ENCODE data around the gene TRIM67.

TRIM67 gene

GRCh38 chr1:231176421-231176820, 14.6 kb downstream of the TRIM67 start:
- no peaks in the 10 kb centered on the region for H3K9me3 ChIP-seq (ENCODE audit: control insufficient read depth, insufficient read depth, low read length)
- H3K9ac ChIP-seq (ENCODE audit: low read depth, low read length): no peak overlapping the region
- H3K4me3 ChIP-seq (ENCODE audit: low read depth, low read length): no peak overlapping the region
- no peaks in the 10 kb centered on the region for H3K4me1 ChIP-seq (ENCODE audit: control insufficient read depth, insufficient read depth, low read length)
- peaks cover 6% of the 10 kb centered on the region for H3K27me3 ChIP-seq (ENCODE audit: control insufficient read depth, insufficient read depth, low read length)
- no peaks in the 10 kb centered on the region for H3K36me3 ChIP-seq (ENCODE audit: control insufficient read depth, insufficient read depth, low read length)

- H3K4me3 ChIP-seq (ENCODE audit: low read depth, low read length): no peak overlapping the region
- no peaks in the 10 kb centered on the region for H3K36me3 ChIP-seq (ENCODE audit: control insufficient read depth, insufficient read depth, low read length)
- no peaks in the 10 kb centered on the region for H3K9me3 ChIP-seq (ENCODE audit: control insufficient read depth, insufficient read depth, low read length)
- H3K9ac ChIP-seq (ENCODE audit: low read depth, low read length): no peak overlapping the region
- peaks cover 6% of the 10 kb centered on the region for H3K27me3 ChIP-seq (ENCODE audit: control insufficient read depth, insufficient read depth, low read length)
- H3K4me1 ChIP-seq (ENCODE audit: control insufficient read depth, insufficient read depth, low read length): no peaks in the 10 kb centered on the region
Observed at GRCh38 chr1:231177226-231177625, 15.4 kb downstream of the TRIM67 start.

- no peaks in the 10 kb centered on the region for H3K9me3 ChIP-seq (ENCODE audit: control insufficient read depth, insufficient read depth, low read length)
- no peak overlapping the region for H3K9ac ChIP-seq (ENCODE audit: low read depth, low read length)
- H3K36me3 ChIP-seq (ENCODE audit: control insufficient read depth, insufficient read depth, low read length): no peaks in the 10 kb centered on the region
- H3K4me3 ChIP-seq (ENCODE audit: low read depth, low read length): no peak overlapping the region
- no peaks in the 10 kb centered on the region for H3K4me1 ChIP-seq (ENCODE audit: control insufficient read depth, insufficient read depth, low read length)
- peaks cover 10% of the 10 kb centered on the region for H3K27me3 ChIP-seq (ENCODE audit: control insufficient read depth, insufficient read depth, low read length)
Observed at GRCh38 chr1:231177936-231178335, 16.1 kb downstream of the TRIM67 start.

DNA sequence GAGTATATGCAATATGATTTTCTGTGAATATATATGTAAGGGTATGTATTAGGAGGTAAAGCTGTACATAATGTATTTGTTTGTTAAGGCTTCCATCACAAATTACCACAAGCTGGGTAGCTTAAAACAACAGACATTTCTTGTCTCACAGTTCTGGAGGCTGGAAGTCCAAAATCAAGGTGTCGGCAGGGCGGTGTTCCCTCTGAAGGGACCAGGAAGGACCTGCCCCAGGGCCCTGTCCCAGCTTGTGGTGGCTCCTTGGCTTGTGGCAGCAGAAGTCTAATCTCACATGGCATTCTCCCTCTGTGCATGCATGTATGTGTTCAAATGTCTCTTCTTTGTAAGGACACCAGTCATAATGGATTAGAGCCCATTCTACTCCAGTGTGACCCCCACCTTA, 17.1 kb downstream of the TRIM67 start:
- Histone ChIP-seq H3K27me3 (ENCODE audit: control insufficient read depth, insufficient read depth, low read length) (peaks cover 10% of the 10 kb centered on the region), H3K4me3 (ENCODE audit: low read depth, low read length) (no peak overlapping the region), H3K9ac (ENCODE audit: low read depth, low read length) (no peak overlapping the region), H3K9me3 (ENCODE audit: control insufficient read depth, insufficient read depth, low read length) (no peaks in the 10 kb centered on the region), H3K36me3 (ENCODE audit: control insufficient read depth, insufficient read depth, low read length) (no peaks in the 10 kb centered on the region), H3K4me1 (ENCODE audit: control insufficient read depth, insufficient read depth, low read length) (no peaks in the 10 kb centered on the region)

GRCh38 chr1:231180034-231180433, 18.2 kb downstream of the TRIM67 start:
- Histone ChIP-seq H3K27me3 (ENCODE audit: control insufficient read depth, insufficient read depth, low read length) (peaks cover 10% of the 10 kb centered on the region), H3K4me3 (ENCODE audit: low read depth, low read length) (no peak overlapping the region), H3K36me3 (ENCODE audit: control insufficient read depth, insufficient read depth, low read length) (no peaks in the 10 kb centered on the region), H3K9ac (ENCODE audit: low read depth, low read length) (no peak overlapping the region), H3K4me1 (ENCODE audit: control insufficient read depth, insufficient read depth, low read length) (peaks cover 3% of the 10 kb centered on the region), H3K9me3 (ENCODE audit: control insufficient read depth, insufficient read depth, low read length) (no peaks in the 10 kb centered on the region)

GRCh38 chr1:231181271-231181670, 19.4 kb downstream of the TRIM67 start:
- peaks cover 3% of the 10 kb centered on the region for H3K4me1 ChIP-seq (ENCODE audit: control insufficient read depth, insufficient read depth, low read length)
- no peaks in the 10 kb centered on the region for H3K36me3 ChIP-seq (ENCODE audit: control insufficient read depth, insufficient read depth, low read length)
- peaks cover 15% of the 10 kb centered on the region for H3K27me3 ChIP-seq (ENCODE audit: control insufficient read depth, insufficient read depth, low read length)
- H3K4me3 ChIP-seq (ENCODE audit: low read depth, low read length): no peak overlapping the region
- H3K9ac ChIP-seq (ENCODE audit: low read depth, low read length): no peak overlapping the region
- H3K9me3 ChIP-seq (ENCODE audit: control insufficient read depth, insufficient read depth, low read length): no peaks in the 10 kb centered on the region

GRCh38 chr1:231182317-231182716, 20.5 kb downstream of the TRIM67 start:
- no peaks in the 10 kb centered on the region for H3K36me3 ChIP-seq (ENCODE audit: control insufficient read depth, insufficient read depth, low read length)
- H3K9ac ChIP-seq (ENCODE audit: low read depth, low read length): no peak overlapping the region
- H3K9me3 ChIP-seq (ENCODE audit: control insufficient read depth, insufficient read depth, low read length): no peaks in the 10 kb centered on the region
- H3K4me3 ChIP-seq (ENCODE audit: low read depth, low read length): no peak overlapping the region
- H3K4me1 ChIP-seq (ENCODE audit: control insufficient read depth, insufficient read depth, low read length): peaks cover 3% of the 10 kb centered on the region
- peaks cover 11% of the 10 kb centered on the region for H3K27me3 ChIP-seq (ENCODE audit: control insufficient read depth, insufficient read depth, low read length)

DNA sequence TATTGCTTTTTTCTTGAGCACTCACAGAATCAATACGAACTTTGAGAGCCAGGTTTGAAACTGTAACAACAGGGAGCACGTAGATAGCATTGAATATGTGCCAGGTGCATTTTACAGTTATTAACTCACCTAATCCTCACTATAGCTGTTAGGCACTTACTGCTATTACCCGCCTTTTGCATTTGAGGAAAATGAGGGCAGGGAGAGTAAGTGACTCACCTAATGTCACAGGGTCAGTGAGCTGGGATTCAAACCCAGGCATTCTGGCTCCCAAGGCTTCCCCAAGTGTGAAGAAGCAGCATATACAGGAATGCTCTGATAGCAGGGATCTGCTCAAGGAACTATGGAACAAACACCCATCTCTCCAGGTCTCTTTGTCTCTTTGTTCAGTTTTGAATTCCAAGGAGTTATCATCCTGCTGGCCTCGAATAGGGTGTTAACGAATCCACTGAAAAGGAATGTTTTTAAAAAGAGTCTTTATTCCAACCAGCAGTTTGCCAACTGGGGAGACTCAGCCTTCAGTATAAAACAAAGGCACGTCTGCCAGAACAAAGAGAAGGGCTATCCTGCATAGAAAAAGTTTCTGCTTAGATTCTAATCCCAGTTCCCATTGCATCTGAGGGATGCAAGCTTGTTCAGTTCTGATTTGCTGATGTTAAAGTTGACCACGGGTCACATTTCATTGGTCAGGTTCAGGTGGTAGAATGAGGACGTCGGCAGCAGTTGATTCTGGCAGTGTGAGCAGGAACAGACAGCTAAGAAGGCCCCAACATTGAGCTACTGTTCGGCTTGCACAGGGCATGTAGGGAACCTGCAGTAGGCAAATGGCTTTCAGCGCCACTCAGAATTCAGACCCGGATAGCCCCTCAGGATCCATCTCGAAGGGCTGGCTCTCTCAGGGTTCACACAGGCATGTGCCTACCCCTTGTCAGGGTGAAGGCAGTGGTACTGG, 22.1 kb downstream of the TRIM67 start:
- Histone ChIP-seq H3K9me3 (ENCODE audit: control insufficient read depth, insufficient read depth, low read length) (no peaks in the 10 kb centered on the region), H3K4me1 (ENCODE audit: control insufficient read depth, insufficient read depth, low read length) (peaks cover 3% of the 10 kb centered on the region), H3K27me3 (ENCODE audit: control insufficient read depth, insufficient read depth, low read length) (peaks cover 11% of the 10 kb centered on the region), H3K36me3 (ENCODE audit: control insufficient read depth, insufficient read depth, low read length) (no peaks in the 10 kb centered on the region), H3K4me3 (ENCODE audit: low read depth, low read length) (no peak overlapping the region), H3K9ac (ENCODE audit: low read depth, low read length) (no peak overlapping the region)

DNA sequence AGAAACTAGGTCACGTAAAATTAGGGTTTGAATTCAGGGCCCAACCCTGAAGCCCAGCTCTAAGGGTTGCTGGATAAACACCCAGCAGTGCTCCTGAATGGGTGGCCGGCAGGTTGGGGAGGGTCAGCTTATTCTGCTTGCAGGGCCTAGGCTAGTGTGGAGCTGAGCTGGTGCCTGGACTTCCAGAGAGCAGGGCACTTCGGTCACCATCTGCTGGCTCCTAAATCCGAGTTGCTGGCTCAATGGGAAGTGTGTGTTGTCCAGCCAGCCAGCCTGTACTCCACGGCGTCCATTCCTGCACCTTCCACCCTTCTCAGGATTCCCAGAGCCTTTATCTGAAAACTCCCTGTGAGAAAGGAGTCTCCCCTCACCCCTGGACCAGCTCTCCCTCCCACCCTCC, 23.0 kb downstream of the TRIM67 start:
- H3K9me3 ChIP-seq (ENCODE audit: control insufficient read depth, insufficient read depth, low read length): no peaks in the 10 kb centered on the region
- H3K4me3 ChIP-seq (ENCODE audit: low read depth, low read length): no peak overlapping the region
- H3K4me1 ChIP-seq (ENCODE audit: control insufficient read depth, insufficient read depth, low read length): peaks cover 3% of the 10 kb centered on the region
- no peak overlapping the region for H3K9ac ChIP-seq (ENCODE audit: low read depth, low read length)
- peaks cover 11% of the 10 kb centered on the region for H3K27me3 ChIP-seq (ENCODE audit: control insufficient read depth, insufficient read depth, low read length)
- no peaks in the 10 kb centered on the region for H3K36me3 ChIP-seq (ENCODE audit: control insufficient read depth, insufficient read depth, low read length)

DNA sequence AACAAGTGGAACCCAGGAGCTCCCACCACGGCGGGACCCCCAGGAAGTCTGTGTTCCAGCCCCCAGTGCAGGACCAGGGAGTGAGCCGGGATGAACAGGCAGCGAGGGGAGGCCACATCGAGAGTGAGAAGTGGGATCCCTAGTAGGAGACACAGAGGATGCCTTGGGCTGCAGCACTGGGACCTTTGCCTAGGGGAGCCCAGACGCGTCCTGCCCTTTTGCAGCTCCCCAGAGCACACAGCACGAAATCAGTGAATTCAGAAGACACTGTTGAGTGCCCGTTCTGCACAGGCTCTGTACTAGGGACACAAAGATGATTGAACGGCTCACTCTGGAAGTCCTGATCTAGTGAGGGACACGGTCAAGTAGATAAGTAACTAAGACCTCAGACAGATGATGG, 23.5 kb downstream of the TRIM67 start:
- Histone ChIP-seq H3K9ac (ENCODE audit: low read depth, low read length) (no peak overlapping the region), H3K27me3 (ENCODE audit: control insufficient read depth, insufficient read depth, low read length) (peaks cover 11% of the 10 kb centered on the region)

DNA sequence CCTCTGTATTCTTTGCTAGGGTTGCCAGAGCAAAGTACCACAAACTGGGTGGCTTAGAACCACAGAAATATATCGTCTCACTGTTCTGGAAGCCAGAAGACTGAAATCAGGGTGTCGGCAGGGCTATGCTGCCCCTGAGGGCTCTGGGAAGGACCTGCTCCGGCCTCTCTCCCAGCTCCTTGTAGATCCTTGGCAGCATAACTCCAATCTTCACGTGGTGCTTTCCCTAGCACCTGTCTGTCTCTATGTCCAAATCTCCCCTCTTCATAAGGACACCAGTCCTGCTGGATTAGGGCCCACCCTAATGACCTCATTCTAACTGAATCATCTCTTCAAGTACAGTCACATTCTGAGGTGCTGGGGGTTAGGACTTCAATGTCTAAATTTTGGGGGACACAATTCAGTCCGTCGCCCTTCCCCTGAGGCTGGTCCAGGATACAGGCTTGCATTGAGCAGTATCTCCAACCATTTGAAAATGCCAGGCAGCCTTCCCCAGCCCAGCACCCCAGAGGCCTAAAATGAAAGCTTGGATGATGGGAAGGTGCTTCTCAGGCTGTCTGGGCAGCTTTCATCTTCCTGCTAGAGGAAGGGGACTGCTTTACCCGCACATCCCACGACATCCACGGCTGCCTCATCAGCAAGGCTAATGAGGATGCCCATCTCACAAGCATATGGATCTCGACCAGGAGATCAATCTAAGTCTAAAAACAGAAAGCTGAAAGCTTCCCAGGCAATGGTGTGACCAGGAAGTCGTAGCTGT, 24.7 kb downstream of the TRIM67 start:
- H3K36me3 ChIP-seq (ENCODE audit: control insufficient read depth, insufficient read depth, low read length): no peaks in the 10 kb centered on the region
- peaks cover 3% of the 10 kb centered on the region for H3K4me1 ChIP-seq (ENCODE audit: control insufficient read depth, insufficient read depth, low read length)
- H3K27me3 ChIP-seq (ENCODE audit: control insufficient read depth, insufficient read depth, low read length): peaks cover 9% of the 10 kb centered on the region
- H3K9me3 ChIP-seq (ENCODE audit: control insufficient read depth, insufficient read depth, low read length): no peaks in the 10 kb centered on the region
- H3K4me3 ChIP-seq (ENCODE audit: low read depth, low read length): no peak overlapping the region
- H3K9ac ChIP-seq (ENCODE audit: low read depth, low read length): no peak overlapping the region

More for the DNA sequence above, 23.5 kb downstream of the TRIM67 start:
- H3K36me3 ChIP-seq (ENCODE audit: control insufficient read depth, insufficient read depth, low read length): no peaks in the 10 kb centered on the region
- H3K9me3 ChIP-seq (ENCODE audit: control insufficient read depth, insufficient read depth, low read length): no peaks in the 10 kb centered on the region
- no peak overlapping the region for H3K4me3 ChIP-seq (ENCODE audit: low read depth, low read length)
- H3K4me1 ChIP-seq (ENCODE audit: control insufficient read depth, insufficient read depth, low read length): peaks cover 3% of the 10 kb centered on the region

DNA sequence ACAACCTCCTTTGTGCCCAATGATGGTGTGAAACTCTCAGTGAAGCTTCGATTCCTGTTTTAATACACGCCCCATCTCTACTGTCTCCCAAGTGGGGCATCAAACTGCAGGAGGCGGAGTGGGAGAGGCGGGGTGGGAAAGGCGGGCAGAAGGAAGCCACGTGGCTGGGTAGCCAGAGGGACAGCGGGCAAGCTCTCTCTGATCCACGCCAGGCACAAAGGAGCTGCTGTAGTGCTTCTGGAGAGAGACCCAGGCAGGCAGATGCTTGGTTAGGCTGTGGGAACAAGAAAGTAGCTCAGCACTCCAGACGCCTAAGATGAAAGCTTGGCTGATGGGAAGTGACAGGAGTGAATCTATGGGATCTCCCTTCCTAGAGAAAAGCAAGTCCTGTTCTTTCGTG, 25.7 kb downstream of the TRIM67 start:
- Histone ChIP-seq H3K4me3 (ENCODE audit: low read depth, low read length) (no peak overlapping the region), H3K9me3 (ENCODE audit: control insufficient read depth, insufficient read depth, low read length) (no peaks in the 10 kb centered on the region), H3K4me1 (ENCODE audit: control insufficient read depth, insufficient read depth, low read length) (peaks cover 3% of the 10 kb centered on the region), H3K27me3 (ENCODE audit: control insufficient read depth, insufficient read depth, low read length) (peaks cover 7% of the 10 kb centered on the region), H3K9ac (ENCODE audit: low read depth, low read length) (no peak overlapping the region), H3K36me3 (ENCODE audit: control insufficient read depth, insufficient read depth, low read length) (no peaks in the 10 kb centered on the region)
